Testis (tissue), 3 donors: Measurements from ENCODE around the gene FBXW5. TPM values are rescaled to one million over a fixed set of nuclear protein-coding genes. Genes with fewer than 3 reads are reported as not detected.

Experiments used
- DNase-seq: peaks from one replicate; pipeline ENCODE4 v3.0.0-alpha.2; 2019
- H3K27ac ChIP-seq, 2 donors: fragments of 200-600 bp; sonication (generic); one replicate each; pipeline ENCODE4 v1.5.1; 2019
- H3K27me3 ChIP-seq: fragments of 200-600 bp; sonication (generic); one replicate; pipeline ENCODE4 v1.5.1; 2019
- H3K36me3 ChIP-seq: fragments of 200-600 bp; sonication (generic); one replicate; pipeline ENCODE4 v1.5.1; 2017; ENCODE audit warnings: low read depth; ENCODE audit errors: missing control alignments
- H3K4me1 ChIP-seq: fragments of 200-600 bp; sonication (generic); one replicate; pipeline ENCODE4 v1.5.1; 2019
- H3K4me3 ChIP-seq, 2 donors: fragments of 200-600 bp; sonication (generic); one replicate each; pipeline ENCODE4 v1.5.1; 2017 to 2019
- H3K9me3 ChIP-seq: fragments of 200-600 bp; sonication (generic); one replicate; pipeline ENCODE4 v1.5.1; 2017
- POLR2A ChIP-seq: fragments of 450-650 bp; IDR thresholded peaks from one replicate; pipeline ENCODE4 v1.6.1; 2017; ENCODE audit warnings: antibody characterized with exemption, mild to moderate bottlenecking, moderate library complexity
- WGBS, 2 donors: methylation state at CpG; one replicate each; pipeline ENCODE4 v1.1.5; 2018; 5-methylcytosine and 5-hydroxymethylcytosine counted together
- intact Hi-C: fragments of 100-400 bp; cut with DNase I; formaldehyde crosslinking; loops from one replicate; pipeline ENCODE4 v1.15.1; 2023; ENCODE audit warnings: low total_unique reads
- polyA plus RNA-seq: library from polyadenylated mRNA; stranded (reverse); fragments of 350-450 nt; fragmentation: Illumina TruSeq; extraction: RNeasy Lipid Tissue Mini Kit (QIAGEN cat#74804); gene quantifications from one replicate; pipeline ENCODE4 v1.2.3, GENCODE V29; 2014; ENCODE audit warnings: low read depth, low replicate concordance; ENCODE audit not compliant: insufficient read depth
- total RNA-seq, 2 donors: library from RNA; depleted of rRNA; stranded (reverse); fragments of >200 nt; gene quantifications; one replicate each; pipeline ENCODE4 v1.2.3, GENCODE V29; 2016
- TF ChIP-seq, protein P1 (sequence below), 3 experiments: fragments of 450-650 bp in 2 of 3; fragments of 200-600 bp in 1 of 3; sonication (generic) in 1 of 3; IDR thresholded peaks; one replicate each; pipeline ENCODE4 v1.5.1; 2016 to 2019; ENCODE audit warnings: antibody characterized with exemption in 3 of 3, mild to moderate bottlenecking in 2 of 3, moderate library complexity in 1 of 3

FBXW5 gene
- total and polyA plus RNA-seq, 3 donors from 2014 or later, result 452 to 749 (median 509) TPM

- 87 to 95% methylated on average over 4 of the region's 4 CpGs for WGBS, 2 donors
- H3K9me3 ChIP-seq, result no peaks in the 10 kb centered on the region
- intact Hi-C loops, result no loop called here
- no peak for DNase-seq
- no peaks in the 10 kb centered on the region for H3K36me3 ChIP-seq
- H3K4me3 ChIP-seq, result no peak overlapping the region
- TF ChIP-seq, protein P1, sequence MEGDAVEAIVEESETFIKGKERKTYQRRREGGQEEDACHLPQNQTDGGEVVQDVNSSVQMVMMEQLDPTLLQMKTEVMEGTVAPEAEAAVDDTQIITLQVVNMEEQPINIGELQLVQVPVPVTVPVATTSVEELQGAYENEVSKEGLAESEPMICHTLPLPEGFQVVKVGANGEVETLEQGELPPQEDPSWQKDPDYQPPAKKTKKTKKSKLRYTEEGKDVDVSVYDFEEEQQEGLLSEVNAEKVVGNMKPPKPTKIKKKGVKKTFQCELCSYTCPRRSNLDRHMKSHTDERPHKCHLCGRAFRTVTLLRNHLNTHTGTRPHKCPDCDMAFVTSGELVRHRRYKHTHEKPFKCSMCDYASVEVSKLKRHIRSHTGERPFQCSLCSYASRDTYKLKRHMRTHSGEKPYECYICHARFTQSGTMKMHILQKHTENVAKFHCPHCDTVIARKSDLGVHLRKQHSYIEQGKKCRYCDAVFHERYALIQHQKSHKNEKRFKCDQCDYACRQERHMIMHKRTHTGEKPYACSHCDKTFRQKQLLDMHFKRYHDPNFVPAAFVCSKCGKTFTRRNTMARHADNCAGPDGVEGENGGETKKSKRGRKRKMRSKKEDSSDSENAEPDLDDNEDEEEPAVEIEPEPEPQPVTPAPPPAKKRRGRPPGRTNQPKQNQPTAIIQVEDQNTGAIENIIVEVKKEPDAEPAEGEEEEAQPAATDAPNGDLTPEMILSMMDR (IDR thresholded peaks at IDR 0.05), result no peak
- TF ChIP-seq POLR2A, result no peak
- H3K4me1 ChIP-seq, result peaks cover 26% of the 10 kb centered on the region
- H3K27me3 ChIP-seq, result no peaks in the 10 kb centered on the region
- no peak overlapping the region for H3K27ac ChIP-seq
These were observed 44.3 kb upstream of the FBXW5 start for GRCh38 chr9:136988872-136989271.

GRCh38 chr9:136985853-136986252, 41.3 kb upstream of the FBXW5 start:
- peak overlapping the region; percentile 6 to 12 for H3K4me3 ChIP-seq
- H3K4me1 ChIP-seq, result peaks cover 27% of the 10 kb centered on the region
- intact Hi-C loops, result no loop called here
- WGBS, 2 donors, result 10 to 23% methylated on average over 5 to 32 of the region's 33 CpGs
- H3K9me3 ChIP-seq, result no peaks in the 10 kb centered on the region
- no peaks in the 10 kb centered on the region for H3K36me3 ChIP-seq
- no peaks in the 10 kb centered on the region for H3K27me3 ChIP-seq
- H3K27ac ChIP-seq, result peak overlapping the region in 1 of 2 donors; percentile 36
- no peak for TF ChIP-seq POLR2A
- TF ChIP-seq, protein P1 (IDR thresholded peaks at IDR 0.05), result no peak
- DNase-seq, result no peak

GRCh38 chr9:136985027-136985602, 40.6 kb upstream of the FBXW5 start:
- H3K27me3 ChIP-seq, result no peaks in the 10 kb centered on the region
- TF ChIP-seq POLR2A, result no peak
- TF ChIP-seq, protein P1 (IDR thresholded peaks at IDR 0.05), result no peak
- 0 to 7% methylated on average over 11 to 41 of the region's 48 CpGs for WGBS, 2 donors
- no peak for DNase-seq
- H3K36me3 ChIP-seq, result no peaks in the 10 kb centered on the region
- peak overlapping the region in 1 of 2 donors; percentile 36 for H3K27ac ChIP-seq
- H3K4me3 ChIP-seq, result peak overlapping the region; percentile 6 to 12
- no peaks in the 10 kb centered on the region for H3K9me3 ChIP-seq
- intact Hi-C loops, result no loop called here
- H3K4me1 ChIP-seq, result peaks cover 33% of the 10 kb centered on the region

DNA sequence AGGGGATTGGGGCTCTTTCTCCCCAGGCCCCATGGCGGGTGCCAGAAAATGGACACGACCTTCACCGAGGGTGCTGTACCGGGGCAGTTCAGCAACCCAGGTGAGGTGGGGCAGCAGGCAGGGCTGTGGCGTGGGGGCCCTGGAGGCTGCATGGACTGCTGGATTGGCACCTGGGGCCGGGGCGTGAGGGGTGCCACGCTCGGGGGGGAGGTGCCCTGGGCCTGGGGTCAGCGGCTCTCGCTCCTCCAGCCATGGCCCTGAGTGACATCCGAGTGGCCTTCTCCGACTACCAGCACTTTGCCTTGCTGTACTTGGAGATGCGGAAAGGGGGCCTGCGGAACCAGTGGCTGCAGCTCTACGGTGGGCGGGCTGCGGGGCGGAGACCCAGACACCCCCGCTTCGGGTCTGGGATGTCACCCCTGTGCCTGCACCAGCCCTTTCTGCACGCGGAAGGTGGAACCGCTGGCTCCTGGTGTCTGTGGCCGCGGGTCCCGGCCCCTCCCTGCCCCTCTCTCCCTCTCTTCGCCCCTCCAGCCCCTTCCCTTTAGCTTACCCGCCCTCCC, 40.0 kb upstream of the FBXW5 start:
- TF ChIP-seq, protein P1 (IDR thresholded peaks at IDR 0.05), result no peak
- no peak for TF ChIP-seq POLR2A
- no peaks in the 10 kb centered on the region for H3K36me3 ChIP-seq
- H3K27me3 ChIP-seq, result no peaks in the 10 kb centered on the region
- no peak for DNase-seq
- no peaks in the 10 kb centered on the region for H3K9me3 ChIP-seq
- peaks cover 33% of the 10 kb centered on the region for H3K4me1 ChIP-seq
- peak overlapping the region in 1 of 2 donors; percentile 12 for H3K4me3 ChIP-seq
- intact Hi-C loops, result no loop called here
- WGBS, 2 donors, result 38 to 60% methylated on average over 10 to 29 of the region's 29 CpGs
- peak overlapping the region in 1 of 2 donors; percentile 36 for H3K27ac ChIP-seq
